Neuron (in vitro differentiated cells): ENCODE results near the gene TMEM86B.
"Not testable (repeated sequence)": the region's sequence is repeated elsewhere in the genome, so short reads cannot be mapped to it uniquely, and the experiment has no call there.

Experiments
- H2AFZ ChIP-seq: one replicate; pipeline ENCODE4 v1.6.1; 2013; ENCODE audit warnings: low read depth, mild to moderate bottlenecking, inconsistent platforms, low read length, moderate library complexity
- H3K27me3 ChIP-seq: one replicate; pipeline ENCODE4 v1.6.1; 2013; ENCODE audit warnings: low read length; ENCODE audit not compliant: insufficient read depth
- H3K36me3 ChIP-seq: one replicate; pipeline ENCODE4 v1.6.1; 2013; ENCODE audit warnings: low read length; ENCODE audit not compliant: insufficient read depth
- H3K4me1 ChIP-seq: one replicate; pipeline ENCODE4 v1.6.1; 2013; ENCODE audit warnings: low read length; ENCODE audit not compliant: insufficient read depth
- H3K4me3 ChIP-seq: 2 replicates; pipeline ENCODE4 v1.5.1; 2013; ENCODE audit warnings: mild to moderate bottlenecking, low read length, moderate library complexity
- H3K9me3 ChIP-seq: one replicate; pipeline ENCODE4 v1.6.1; 2013; ENCODE audit warnings: low read length

The TMEM86B gene

GRCh38 chr19:55227241-55228014 is 1.1 kb downstream of the TMEM86B start:
- Histone ChIP-seq H2AFZ (no peak overlapping the region), H3K36me3 (peaks cover 43% of the 10 kb centered on the region), H3K4me1 (no peaks in the 10 kb centered on the region), H3K27me3 (no peaks in the 10 kb centered on the region), H3K4me3 (no peak overlapping the region), H3K9me3 (no peaks in the 10 kb centered on the region)

DNA sequence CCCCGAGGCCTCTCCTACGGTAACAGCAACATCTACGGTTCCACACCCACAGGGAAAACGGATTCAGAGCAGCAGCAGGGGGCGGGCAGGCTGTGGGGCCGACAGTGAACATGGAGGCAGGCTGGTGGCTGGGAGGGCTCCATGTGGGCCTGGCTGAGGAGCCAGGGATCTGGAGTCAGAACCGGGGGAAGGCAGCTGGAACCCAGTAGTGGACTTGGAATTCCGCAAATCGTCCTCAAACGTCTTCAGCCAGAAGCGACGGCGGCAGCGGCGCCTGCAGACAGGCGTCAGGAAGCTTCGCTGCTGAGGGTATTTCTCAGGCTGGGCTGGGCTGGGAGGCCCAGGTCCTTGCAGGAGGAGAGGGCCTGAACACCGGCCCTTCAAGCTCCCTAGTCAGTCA is 1.8 kb downstream of the TMEM86B start:
- no peaks in the 10 kb centered on the region for H3K27me3 ChIP-seq
- H3K9me3 ChIP-seq = no peaks in the 10 kb centered on the region
- H3K4me1 ChIP-seq = no peaks in the 10 kb centered on the region
- H3K36me3 ChIP-seq = peaks cover 37% of the 10 kb centered on the region
- H3K4me3 ChIP-seq = no peak overlapping the region
- no peak overlapping the region for H2AFZ ChIP-seq

DNA sequence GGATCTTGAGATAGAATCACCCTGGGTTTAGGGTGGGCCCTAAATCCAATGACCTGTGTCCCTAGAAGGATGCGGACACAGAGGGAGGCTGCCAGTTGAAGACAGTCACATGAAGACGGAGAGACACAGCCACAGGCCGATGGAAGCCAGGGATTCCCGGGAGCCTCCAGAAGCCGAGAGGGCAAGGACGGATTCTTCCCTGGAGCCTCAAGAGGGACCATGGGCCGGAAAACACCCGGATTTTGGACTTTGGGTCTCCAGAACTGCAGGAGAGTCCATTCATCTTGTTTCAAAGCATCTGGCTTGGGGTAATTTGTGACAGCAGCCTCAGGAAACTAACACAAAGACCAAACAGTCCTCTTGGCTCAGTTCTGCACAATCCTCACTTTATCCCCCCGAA is 2.3 kb downstream of the TMEM86B start:
- Histone ChIP-seq H2AFZ (no peak overlapping the region), H3K27me3 (no peaks in the 10 kb centered on the region), H3K9me3 (no peaks in the 10 kb centered on the region), H3K4me3 (no peak overlapping the region), H3K4me1 (no peaks in the 10 kb centered on the region), H3K36me3 (peaks cover 32% of the 10 kb centered on the region)

DNA sequence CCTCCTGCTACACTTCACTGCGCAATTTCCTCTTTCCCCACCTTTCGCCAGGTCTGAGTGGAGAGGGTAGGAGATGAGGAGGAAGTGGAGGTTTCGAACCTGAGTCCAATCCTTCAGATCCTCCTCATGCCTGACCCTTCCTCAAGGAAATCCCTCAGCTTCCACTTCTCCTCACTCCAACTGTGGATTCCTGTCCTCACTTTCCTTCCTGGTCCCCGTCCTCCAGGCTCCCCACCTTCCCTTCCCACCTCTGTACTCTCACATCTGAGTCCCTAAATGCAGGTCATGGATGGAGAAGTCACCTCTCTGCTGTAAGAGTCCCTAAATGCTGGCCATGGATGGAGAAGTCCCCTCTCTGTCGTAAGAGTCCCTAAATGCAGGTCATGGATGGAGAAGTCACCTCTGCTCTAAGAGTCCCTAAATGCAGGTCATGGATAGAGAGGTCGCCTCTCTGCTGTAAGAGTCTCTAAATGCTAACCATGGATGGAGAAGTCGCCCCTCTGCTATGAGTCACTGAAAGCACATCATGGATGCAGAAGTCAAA is 3.1 kb downstream of the TMEM86B start:
- Histone ChIP-seq H2AFZ (no peak overlapping the region), H3K27me3 (no peaks in the 10 kb centered on the region), H3K4me1 (no peaks in the 10 kb centered on the region), H3K9me3 (no peaks in the 10 kb centered on the region), H3K36me3 (peaks cover 25% of the 10 kb centered on the region), H3K4me3 (no peak overlapping the region)

DNA sequence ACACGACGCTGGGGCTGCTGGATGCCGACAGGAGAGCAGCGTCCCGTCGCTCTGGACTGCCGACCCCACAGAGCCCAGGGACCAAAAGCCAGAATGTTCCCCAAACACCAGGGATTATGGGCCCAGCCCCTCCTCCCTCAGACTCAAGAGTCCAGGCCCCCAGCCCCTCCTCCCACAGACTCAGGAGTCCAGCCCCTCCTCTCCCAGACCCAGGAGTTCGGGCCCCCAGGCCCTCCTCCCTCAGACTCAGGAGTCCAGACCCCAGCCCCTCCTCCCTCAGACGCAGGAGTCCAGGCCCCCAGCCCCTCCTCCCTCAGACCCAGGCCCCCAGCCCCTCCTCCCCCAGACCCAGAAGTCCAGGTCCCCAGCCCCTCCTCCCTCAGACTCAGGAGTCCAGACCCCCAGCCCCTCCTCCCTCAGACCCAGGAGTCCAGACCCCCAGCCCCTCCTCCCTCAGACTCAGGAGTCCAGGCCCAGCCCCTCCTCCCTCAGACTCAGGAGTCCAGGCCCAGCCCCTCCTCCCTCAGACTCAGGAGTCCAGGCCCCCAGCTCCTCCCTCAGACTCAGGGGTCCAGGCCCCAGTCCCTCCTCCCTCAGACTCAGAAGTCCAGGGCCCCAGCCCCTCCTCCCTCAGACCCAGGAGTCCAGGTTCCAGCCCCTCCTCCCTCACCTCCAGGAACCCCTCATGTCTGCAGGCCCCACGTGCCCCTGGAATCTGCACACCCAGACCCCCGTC is 3.7 kb downstream of the TMEM86B start:
- not testable (repeated sequence) for H3K27me3 ChIP-seq, H3K9me3 ChIP-seq, H3K4me3 ChIP-seq, H2AFZ ChIP-seq, H3K4me1 ChIP-seq
- H3K36me3 ChIP-seq = peaks cover 24% of the 10 kb centered on the region

- Histone ChIP-seq H2AFZ (no peak overlapping the region), H3K4me3 (no peak overlapping the region), H3K27me3 (no peaks in the 10 kb centered on the region), H3K4me1 (no peaks in the 10 kb centered on the region), H3K36me3 (peaks cover 18% of the 10 kb centered on the region), H3K9me3 (peaks cover 4% of the 10 kb centered on the region)
These were observed 4.4 kb downstream of the TMEM86B start for GRCh38 chr19:55224038-55224665.

GRCh38 chr19:55223291-55224037 is 5.1 kb downstream of the TMEM86B start:
- Histone ChIP-seq H2AFZ (no peak overlapping the region), H3K4me1 (no peaks in the 10 kb centered on the region), H3K9me3 (peaks cover 4% of the 10 kb centered on the region), H3K4me3 (no peak overlapping the region), H3K36me3 (peaks cover 15% of the 10 kb centered on the region), H3K27me3 (no peaks in the 10 kb centered on the region)

DNA sequence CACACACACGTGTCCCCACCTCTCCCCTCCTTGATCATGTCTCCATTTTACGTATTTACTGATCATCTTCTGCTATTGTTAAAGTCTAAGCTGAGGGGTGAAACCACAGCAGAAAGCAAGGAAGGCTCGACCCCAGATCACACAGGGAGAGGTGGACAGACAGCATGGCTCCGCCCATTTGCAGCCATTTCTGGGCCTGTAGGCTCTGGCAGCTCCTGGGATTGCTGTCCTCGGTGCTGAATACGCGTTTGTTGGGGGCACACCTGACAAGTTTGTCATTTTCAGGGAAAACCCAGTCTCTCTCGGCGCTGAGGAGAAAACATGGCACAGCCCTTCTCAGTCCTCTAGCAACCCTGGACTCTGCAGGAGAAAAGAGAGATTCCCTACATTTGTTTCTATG is 8.0 kb downstream of the TMEM86B start:
- Histone ChIP-seq H3K36me3 (no peaks in the 10 kb centered on the region), H3K4me1 (peaks cover 6% of the 10 kb centered on the region), H2AFZ (no peak overlapping the region), H3K9me3 (peaks cover 4% of the 10 kb centered on the region), H3K27me3 (no peaks in the 10 kb centered on the region), H3K4me3 (no peak overlapping the region)

DNA sequence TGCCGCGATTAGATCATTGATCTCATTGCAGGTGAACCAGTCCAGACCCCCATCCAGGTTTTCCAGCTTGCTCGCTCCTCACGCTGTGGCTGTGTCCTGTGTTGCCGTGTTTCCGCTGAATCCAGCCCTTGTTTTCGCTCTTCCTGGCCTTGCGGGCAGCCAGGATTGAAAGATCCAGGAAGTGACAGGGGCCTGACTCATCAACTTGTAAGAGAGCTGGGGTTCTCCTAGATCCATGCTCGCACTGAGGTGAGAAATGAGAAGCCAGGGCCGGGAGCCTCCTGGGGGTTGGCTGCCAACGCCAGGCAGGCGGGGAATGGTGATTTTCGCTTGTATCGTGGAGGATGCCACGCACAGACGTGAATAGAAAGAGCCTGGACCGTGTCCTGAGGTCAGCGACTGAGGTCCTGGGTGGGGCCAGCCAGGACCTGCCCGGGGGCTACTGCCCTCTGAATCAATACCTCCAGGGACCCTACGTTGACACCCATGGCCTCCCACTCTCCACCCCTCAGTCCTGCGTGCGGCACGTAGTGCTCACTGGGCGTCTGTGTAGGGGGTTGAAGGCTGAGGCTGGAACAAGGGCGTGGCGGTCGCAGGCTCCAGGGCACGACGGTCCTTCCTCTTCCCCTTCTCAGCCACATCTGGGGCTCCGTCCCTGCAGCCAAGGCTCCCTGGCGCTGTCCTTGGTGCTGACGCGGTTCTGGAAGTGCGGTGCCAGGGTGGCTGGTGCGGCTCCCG is 11.9 kb downstream of the TMEM86B start:
- H3K36me3 ChIP-seq = no peaks in the 10 kb centered on the region
- H3K9me3 ChIP-seq = peaks cover 9% of the 10 kb centered on the region
- peak overlapping the region; percentile 74 for H3K4me3 ChIP-seq
- H3K4me1 ChIP-seq = peaks cover 6% of the 10 kb centered on the region
- no peaks in the 10 kb centered on the region for H3K27me3 ChIP-seq
- H2AFZ ChIP-seq = peak overlapping the region; percentile 33

GRCh38 chr19:55213547-55213946 is 15.0 kb downstream of the TMEM86B start:
- Histone ChIP-seq H3K4me1 (peaks cover 21% of the 10 kb centered on the region), H3K36me3 (no peaks in the 10 kb centered on the region), H2AFZ (no peak overlapping the region), H3K4me3 (no peak overlapping the region), H3K9me3 (peaks cover 5% of the 10 kb centered on the region), H3K27me3 (no peaks in the 10 kb centered on the region)

GRCh38 chr19:55212447-55212846 is 16.1 kb downstream of the TMEM86B start:
- no peaks in the 10 kb centered on the region for H3K36me3 ChIP-seq

More at GRCh38 chr19:55212447-55212846, 16.1 kb downstream of the TMEM86B start:
- Histone ChIP-seq H3K4me1 (peaks cover 21% of the 10 kb centered on the region), H3K9me3 (peaks cover 5% of the 10 kb centered on the region), H2AFZ (no peak overlapping the region), H3K27me3 (no peaks in the 10 kb centered on the region), H3K4me3 (no peak overlapping the region)
